ENCODE results near the gene RANBP1.

The RANBP1 gene

GRCh38 chr22:20138868-20139267 is 23.0 kb downstream of the RANBP1 start:
- DNase-seq: no peak

- no peak for DNase-seq
Observed at GRCh38 chr22:20139391-20140106, 23.6 kb downstream of the RANBP1 start.

- DNase-seq: no peak
Observed at GRCh38 chr22:20140107-20140445, 24.2 kb downstream of the RANBP1 start.

- DNase-seq: no peak
Observed at GRCh38 chr22:20140521-20140964, 24.6 kb downstream of the RANBP1 start.

- no peak for DNase-seq
Observed at GRCh38 chr22:20141186-20142077, 25.5 kb downstream of the RANBP1 start.

DNA sequence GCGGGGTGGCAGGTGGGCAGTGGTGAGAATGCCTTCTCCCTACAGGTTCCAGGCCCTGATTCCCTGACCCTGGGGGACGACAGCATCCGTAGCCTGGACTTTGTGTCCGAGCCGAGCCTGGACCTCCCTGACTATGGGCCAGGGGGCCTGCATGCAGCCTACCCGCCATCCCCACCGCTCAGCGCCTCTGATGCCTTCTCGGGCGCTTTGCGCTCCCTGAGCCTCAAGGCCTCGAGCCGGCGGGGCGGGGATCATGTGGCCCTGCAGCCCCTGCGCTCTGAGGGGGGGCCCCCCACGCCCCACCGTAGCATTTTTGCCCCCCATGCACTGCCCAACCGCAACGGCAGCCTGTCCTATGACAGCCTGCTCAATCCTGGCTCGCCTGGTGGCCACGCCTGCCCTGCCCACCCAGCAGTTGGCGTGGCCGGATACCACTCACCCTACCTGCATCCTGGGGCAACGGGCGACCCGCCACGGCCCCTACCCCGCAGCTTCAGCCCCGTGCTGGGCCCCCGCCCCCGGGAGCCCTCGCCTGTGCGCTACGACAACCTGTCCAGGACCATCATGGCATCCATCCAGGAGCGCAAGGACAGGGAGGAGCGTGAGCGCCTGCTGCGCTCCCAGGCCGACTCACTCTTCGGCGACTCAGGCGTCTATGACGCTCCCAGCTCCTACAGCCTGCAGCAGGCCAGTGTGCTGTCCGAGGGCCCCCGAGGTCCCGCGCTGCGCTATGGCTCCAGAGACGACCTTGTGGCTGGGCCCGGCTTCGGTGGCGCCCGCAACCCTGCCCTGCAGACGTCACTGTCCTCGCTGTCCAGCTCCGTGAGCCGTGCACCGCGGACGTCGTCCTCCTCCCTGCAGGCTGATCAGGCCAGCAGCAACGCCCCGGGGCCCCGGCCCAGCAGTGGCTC is 27.1 kb downstream of the RANBP1 start:
- DNase-seq: no peak

DNA sequence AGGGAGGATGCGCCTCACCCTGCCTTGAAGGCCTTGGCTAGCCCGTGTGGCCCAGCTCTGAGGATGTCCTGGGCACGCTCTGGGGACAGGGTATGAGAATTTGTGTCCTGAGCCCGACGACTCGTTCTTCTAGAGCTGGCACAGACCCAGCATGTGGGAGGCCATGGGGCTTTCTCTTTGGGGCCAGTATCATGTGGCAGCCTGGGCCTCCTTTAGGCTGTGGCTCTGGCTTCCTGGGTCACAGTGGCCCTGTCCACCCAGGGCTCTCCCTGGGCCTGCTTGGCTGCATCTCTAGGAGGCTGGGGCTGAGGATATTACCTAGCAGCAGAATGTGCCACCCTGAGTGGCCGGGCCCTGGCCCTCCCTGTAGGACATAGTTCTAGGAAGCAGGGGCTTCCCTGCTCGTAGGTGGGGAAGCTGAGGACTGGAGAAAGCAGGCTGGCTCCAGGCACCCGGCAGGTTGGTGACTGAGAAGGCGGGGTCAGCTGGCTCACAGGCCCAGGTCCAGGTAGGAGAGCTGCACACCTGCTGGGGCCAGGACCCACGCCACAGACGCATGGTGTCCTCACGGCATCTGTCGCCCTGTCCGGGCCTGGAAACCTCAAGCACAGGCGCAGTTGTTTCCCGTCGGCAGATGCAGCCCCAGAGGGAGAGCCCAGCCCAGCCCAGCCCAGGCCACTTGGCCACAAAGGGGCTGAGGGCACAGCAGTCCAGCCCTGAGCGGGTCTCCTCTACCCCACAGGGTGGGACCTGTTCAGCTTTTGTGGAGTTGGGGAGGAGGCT is 28.2 kb downstream of the RANBP1 start:
- no peak for DNase-seq

- DNase-seq: no peak
Observed at GRCh38 chr22:20145206-20145831, 29.4 kb downstream of the RANBP1 start.

DNA sequence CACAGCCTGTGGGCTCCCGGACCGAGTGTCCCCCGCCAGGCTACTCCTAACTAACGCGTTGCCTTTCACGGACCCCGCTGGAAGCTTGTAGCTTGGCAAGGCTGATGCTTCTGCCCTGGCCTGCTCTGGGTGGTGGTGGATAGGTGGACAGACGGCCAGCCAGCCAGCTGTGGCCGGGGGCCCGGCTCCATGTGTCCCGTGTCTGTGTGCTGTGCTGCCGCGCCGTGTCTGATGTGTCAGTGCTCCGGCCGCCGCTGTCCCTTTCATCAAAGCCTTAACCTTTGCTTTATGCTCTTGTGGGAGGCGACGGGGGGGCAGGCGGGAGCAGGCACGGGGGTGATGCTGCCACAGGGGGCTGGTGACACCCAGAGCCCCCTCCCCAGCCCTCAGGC is 29.9 kb downstream of the RANBP1 start:
- no peak for DNase-seq

DNA sequence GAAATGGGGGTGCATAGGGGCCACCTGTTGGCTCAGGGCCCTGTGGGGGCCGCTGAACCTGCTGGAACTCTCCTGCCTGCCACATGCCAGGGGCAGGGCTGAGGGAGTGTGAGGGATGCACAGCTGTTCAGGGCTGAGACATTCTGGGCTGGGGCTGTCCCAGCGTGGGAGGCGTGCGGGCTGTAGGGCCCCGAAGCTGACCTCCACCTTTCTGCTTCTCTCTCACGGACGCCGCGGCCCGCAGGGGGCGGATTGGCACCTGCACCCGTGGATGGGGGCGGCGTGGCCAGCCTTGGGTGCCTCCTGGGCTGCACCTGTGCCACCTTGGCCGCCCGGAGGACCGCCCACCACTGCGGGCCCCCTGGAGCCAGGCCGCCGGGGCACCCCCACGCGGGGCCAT is 30.9 kb downstream of the RANBP1 start:
- no peak for DNase-seq

- no peak for DNase-seq
Observed at GRCh38 chr22:20147237-20147988, 31.5 kb downstream of the RANBP1 start.

GRCh38 chr22:20148414-20148813 is 32.5 kb downstream of the RANBP1 start:
- no peak for DNase-seq

DNA sequence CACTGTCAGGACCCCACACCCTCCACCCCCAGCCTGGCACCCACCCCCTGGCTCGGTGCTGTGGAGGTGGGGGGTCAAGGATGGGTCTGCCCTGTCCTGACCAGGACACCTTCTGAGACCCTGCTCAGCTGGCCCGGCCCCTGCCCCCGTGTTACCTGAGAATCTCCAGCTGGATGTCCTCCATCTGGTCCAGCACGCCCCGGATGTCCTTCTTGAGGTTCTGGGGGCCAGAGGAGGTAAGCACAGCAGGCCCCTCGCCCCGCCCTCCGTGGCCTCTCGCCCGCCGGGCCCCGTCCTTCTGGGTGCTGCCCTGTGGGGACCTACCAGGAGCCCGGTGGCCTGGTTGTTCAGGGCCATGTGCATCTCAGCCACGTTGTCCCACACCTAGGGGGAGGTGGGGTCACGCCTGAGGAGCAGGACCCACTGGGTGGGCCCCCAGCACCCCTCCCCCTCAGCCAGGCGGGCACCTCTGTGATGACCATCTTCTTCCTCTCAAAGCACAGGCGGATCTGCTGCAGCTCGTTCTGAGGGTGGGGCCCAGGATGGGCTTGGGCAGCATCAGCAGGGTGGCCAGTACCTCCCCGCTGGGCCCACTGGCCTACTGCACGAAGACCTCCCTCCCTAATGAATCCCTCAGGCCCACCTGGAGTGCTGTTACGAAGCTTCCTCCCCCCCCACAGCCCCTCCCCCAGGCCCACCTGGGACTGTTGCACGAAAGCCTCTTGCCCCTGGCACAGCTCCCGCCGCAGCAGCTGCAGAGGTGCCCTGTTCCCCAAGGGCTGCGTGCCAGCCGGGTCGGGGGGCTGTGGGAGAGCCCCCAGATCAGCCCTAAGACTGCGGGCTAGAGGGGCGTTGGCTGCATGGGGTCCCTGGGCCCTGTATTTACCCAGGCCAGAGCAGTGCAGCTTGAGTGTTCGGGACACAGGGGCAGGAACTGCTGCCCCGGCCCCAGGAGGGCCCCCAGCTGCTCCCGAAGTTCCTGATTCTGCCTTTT is 33.6 kb downstream of the RANBP1 start:
- DNase-seq: no peak

GRCh38 chr22:20150381-20151275 is 34.7 kb downstream of the RANBP1 start, which contains the start of gene CCDC188:
Gene CCDC188, minus strand, starts transcription at chr22:20151055. Its CDS starts 69 bp downstream, at chr22:20150986.
- DNase-seq: no peak

GRCh38 chr22:20151276-20151588 is 35.3 kb downstream of the RANBP1 start:
- no peak for DNase-seq

GRCh38 chr22:20152464-20152890 is 36.6 kb downstream of the RANBP1 start:
- no peak for DNase-seq

- no peak for DNase-seq
Observed at GRCh38 chr22:20153945-20154344, 38.0 kb downstream of the RANBP1 start.

DNA sequence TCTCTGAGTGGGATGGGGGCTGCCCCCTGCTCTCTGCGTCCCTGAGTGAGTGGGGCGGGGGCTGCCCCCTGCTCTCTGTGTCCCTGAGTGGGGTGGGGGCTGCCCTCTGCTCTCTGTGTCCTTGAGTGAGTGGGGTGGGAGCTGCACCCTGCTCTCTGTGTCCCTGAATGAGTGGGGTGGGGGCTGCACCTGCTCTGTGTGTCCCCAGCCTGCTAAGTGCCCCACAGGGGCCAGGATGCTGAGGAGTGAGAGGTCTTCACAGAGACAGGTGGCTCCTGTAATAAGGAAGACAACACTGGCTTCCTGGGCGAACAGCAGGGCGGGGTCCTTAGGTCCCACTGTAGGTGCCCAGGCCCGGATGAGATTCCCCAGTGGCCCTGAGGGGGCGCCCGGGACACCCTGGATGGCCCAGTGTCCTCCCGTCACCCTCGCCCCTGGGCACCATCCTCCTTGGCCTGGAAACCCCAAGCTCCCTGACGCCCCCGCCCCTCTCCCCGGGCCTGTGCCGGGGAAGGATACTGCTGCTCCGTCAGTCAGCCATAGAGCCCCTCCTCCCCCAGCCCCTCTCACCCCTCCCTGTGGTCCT is 38.8 kb downstream of the RANBP1 start:
- DNase-seq: no peak

All from activated CD8-positive, alpha-beta memory T cell treated with anti-CD3 and anti-CD28 coated beads, Interleukin-2, amount 50 U/mL, for 48 hours (primary cell).